WTC11 (cell line): ENCODE results near the gene TCEAL4. TPM values are rescaled to one million over a fixed set of nuclear protein-coding genes. Genes with fewer than 3 reads are reported as not detected.

Experiments
- ATAC-seq: fragments of 200-7000 bp; cut with Tn5 transposase; 2 replicates; pipeline ENCODE4 v1.10.0; 2021; ENCODE audit warnings: mild to moderate bottlenecking, moderate library complexity
- CTCF ChIA-PET: fragments of 300-600 bp; sonication (Branson Sonifier 250); formaldehyde crosslinking; loops from one replicate; lab custom pipeline; 2021; ENCODE audit warnings: antibody characterized with exemption; lab: Charles Lee
- POLR2A ChIA-PET: fragments of 350-600 bp; sonication (Branson Sonifier 250); formaldehyde crosslinking; loops from one replicate; lab custom pipeline; 2021; ENCODE audit warnings: antibody characterized with exemption; lab: Charles Lee
- DNase-seq: peaks from one replicate; pipeline ENCODE4 v3.0.0; 2021; ENCODE audit warnings: low spot score
- H3K27ac Mint-ChIP-seq: 2 replicates; pipeline ENCODE4 v1.8.0; 2021; ENCODE audit warnings: mixed read lengths
- H3K27me3 Mint-ChIP-seq: 2 replicates; pipeline ENCODE4 v1.8.0; 2021; ENCODE audit warnings: low read depth, mild to moderate bottlenecking, moderate library complexity, mixed read lengths
- H3K36me3 Mint-ChIP-seq: 2 replicates; pipeline ENCODE4 v1.8.0; 2021; ENCODE audit warnings: mixed read lengths
- H3K4me1 Mint-ChIP-seq: 2 replicates; pipeline ENCODE4 v1.8.0; 2022; ENCODE audit warnings: mixed read lengths
- H3K4me3 Mint-ChIP-seq: 2 replicates; pipeline ENCODE4 v1.8.0; 2021; ENCODE audit warnings: mild to moderate bottlenecking, moderate library complexity, mixed read lengths
- H3K9me3 Mint-ChIP-seq: 2 replicates; pipeline ENCODE4 v1.8.0; 2021; ENCODE audit warnings: mixed read lengths
- AR ChIP-seq: fragments of 250-450 bp; sonication (Bioruptor Pico); IDR thresholded peaks from 2 replicates; pipeline ENCODE4 v1.9.0; 2021; ENCODE audit warnings: mild to moderate bottlenecking
- CTCF ChIP-seq: fragments of 200-600 bp; IDR thresholded peaks from 2 replicates; pipeline ENCODE4 v1.8.0; 2022; ENCODE audit warnings: antibody characterized with exemption
- HMGA2 ChIP-seq: fragments of 250-450 bp; sonication (Bioruptor Pico); IDR thresholded peaks from 2 replicates; pipeline ENCODE4 v1.4.0; 2021; ENCODE audit warnings: mild to moderate bottlenecking, moderate library complexity
- RELA ChIP-seq: sonication (generic); formaldehyde crosslinking; IDR thresholded peaks from 2 replicates; pipeline ENCODE4 v1.8.1; 2022; ENCODE audit warnings: missing genetic modification reagents, mild to moderate bottlenecking, borderline replicate concordance
- SOX15 ChIP-seq: fragments of 250-450 bp; sonication (Bioruptor Pico); IDR thresholded peaks from 2 replicates; pipeline ENCODE4 v1.9.0; 2021; ENCODE audit warnings: mild to moderate bottlenecking
- SP1 ChIP-seq: sonication (generic); formaldehyde crosslinking; conservative IDR thresholded peaks from 2 replicates; pipeline ENCODE4 v1.8.1; 2022; ENCODE audit warnings: missing genetic modification reagents
- ZMAT4 ChIP-seq: fragments of 250-450 bp; sonication (Bioruptor Pico); IDR thresholded peaks from 2 replicates; pipeline ENCODE4 v1.9.0; 2021; ENCODE audit warnings: mild to moderate bottlenecking
- ZNF121 ChIP-seq: sonication (generic); formaldehyde crosslinking; IDR thresholded peaks from 2 replicates; pipeline ENCODE4 v1.8.0; 2023; ENCODE audit warnings: missing genetic modification reagents
- ZNF423 ChIP-seq: fragments of 250-450 bp; sonication (Bioruptor Pico); IDR thresholded peaks from 2 replicates; pipeline ENCODE4 v2.1.2; 2022; ENCODE audit warnings: mild to moderate bottlenecking, moderate library complexity
- total RNA-seq: library from RNA; stranded (reverse); gene quantifications from 3 replicates; pipeline ENCODE4 v1.2.3, GENCODE V29; 2021
- TF ChIP-seq, protein P1 (sequence below): sonication (generic); formaldehyde crosslinking; IDR thresholded peaks from 2 replicates; pipeline ENCODE4 v1.8.1; 2023; ENCODE audit warnings: mild to moderate bottlenecking, missing genetic modification reagents, moderate library complexity
- TF ChIP-seq, protein P2 (sequence below): sonication (generic); formaldehyde crosslinking; IDR thresholded peaks from 2 replicates; pipeline ENCODE4 v1.8.1; 2023; ENCODE audit warnings: mild to moderate bottlenecking, missing genetic modification reagents, moderate library complexity
- TF ChIP-seq, protein P3 (sequence below): sonication (generic); formaldehyde crosslinking; IDR thresholded peaks from 2 replicates; pipeline ENCODE4 v1.8.0; 2023; ENCODE audit warnings: mild to moderate bottlenecking, missing genetic modification reagents
- TF ChIP-seq, protein P4 (sequence below): sonication (generic); formaldehyde crosslinking; IDR thresholded peaks from 2 replicates; pipeline ENCODE4 v1.8.1; 2022; ENCODE audit warnings: low read depth, missing genetic modification reagents, borderline replicate concordance
- TF ChIP-seq, protein P5 (sequence below): sonication (generic); formaldehyde crosslinking; IDR thresholded peaks from 2 replicates; pipeline ENCODE4 v1.8.0; 2022; ENCODE audit warnings: mild to moderate bottlenecking, missing genetic modification reagents
- TF ChIP-seq, protein P6 (sequence below): sonication (generic); formaldehyde crosslinking; IDR thresholded peaks from 2 replicates; pipeline ENCODE4 v1.8.1; 2022; ENCODE audit warnings: mild to moderate bottlenecking, missing genetic modification reagents, moderate library complexity, borderline replicate concordance
- TF ChIP-seq, protein P7 (sequence below): sonication (generic); formaldehyde crosslinking; conservative IDR thresholded peaks from 2 replicates; pipeline ENCODE4 v1.8.1; 2022; ENCODE audit warnings: mild to moderate bottlenecking, missing genetic modification reagents

The TCEAL4 gene
- total RNA-seq, 1 experiment from 2014 or later = 46.4 TPM

DNA sequence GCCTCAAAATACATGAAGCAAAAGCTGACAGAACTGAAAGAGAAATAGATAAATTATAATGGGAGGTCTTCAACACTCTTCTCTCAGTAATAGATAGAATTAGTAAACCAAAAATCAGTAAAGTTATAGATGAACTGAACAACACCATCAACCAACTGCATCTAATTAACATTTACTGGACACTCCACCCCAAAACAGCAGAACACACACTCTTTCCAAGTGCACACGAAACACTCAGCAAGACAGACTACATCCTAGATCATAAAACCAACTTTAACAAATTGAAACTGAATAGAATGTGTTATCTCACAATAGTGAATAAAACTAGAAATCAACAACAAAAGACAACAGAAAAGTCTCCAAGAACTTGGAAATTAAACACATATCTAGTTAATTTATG is 25.1 kb upstream of the TCEAL4 start:
- no peak for ATAC-seq
- TF ChIP-seq AR (CRISPR knock-in tag) (no peak), ZMAT4 (CRISPR knock-in tag) (no peak), ZNF121 (no peak), ZNF423 (CRISPR knock-in tag) (no peak), SOX15 (no peak), CTCF (no peak), SP1 (CRISPR knock-in tag) (no peak)
- TF ChIP-seq, protein P1, sequence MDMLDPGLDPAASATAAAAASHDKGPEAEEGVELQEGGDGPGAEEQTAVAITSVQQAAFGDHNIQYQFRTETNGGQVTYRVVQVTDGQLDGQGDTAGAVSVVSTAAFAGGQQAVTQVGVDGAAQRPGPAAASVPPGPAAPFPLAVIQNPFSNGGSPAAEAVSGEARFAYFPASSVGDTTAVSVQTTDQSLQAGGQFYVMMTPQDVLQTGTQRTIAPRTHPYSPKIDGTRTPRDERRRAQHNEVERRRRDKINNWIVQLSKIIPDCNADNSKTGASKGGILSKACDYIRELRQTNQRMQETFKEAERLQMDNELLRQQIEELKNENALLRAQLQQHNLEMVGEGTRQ = no peak
- TF ChIP-seq, protein P2, sequence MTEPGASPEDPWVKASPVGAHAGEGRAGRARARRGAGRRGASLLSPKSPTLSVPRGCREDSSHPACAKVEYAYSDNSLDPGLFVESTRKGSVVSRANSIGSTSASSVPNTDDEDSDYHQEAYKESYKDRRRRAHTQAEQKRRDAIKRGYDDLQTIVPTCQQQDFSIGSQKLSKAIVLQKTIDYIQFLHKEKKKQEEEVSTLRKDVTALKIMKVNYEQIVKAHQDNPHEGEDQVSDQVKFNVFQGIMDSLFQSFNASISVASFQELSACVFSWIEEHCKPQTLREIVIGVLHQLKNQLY (CRISPR knock-in tag) = no peak
- TF ChIP-seq, protein P3, sequence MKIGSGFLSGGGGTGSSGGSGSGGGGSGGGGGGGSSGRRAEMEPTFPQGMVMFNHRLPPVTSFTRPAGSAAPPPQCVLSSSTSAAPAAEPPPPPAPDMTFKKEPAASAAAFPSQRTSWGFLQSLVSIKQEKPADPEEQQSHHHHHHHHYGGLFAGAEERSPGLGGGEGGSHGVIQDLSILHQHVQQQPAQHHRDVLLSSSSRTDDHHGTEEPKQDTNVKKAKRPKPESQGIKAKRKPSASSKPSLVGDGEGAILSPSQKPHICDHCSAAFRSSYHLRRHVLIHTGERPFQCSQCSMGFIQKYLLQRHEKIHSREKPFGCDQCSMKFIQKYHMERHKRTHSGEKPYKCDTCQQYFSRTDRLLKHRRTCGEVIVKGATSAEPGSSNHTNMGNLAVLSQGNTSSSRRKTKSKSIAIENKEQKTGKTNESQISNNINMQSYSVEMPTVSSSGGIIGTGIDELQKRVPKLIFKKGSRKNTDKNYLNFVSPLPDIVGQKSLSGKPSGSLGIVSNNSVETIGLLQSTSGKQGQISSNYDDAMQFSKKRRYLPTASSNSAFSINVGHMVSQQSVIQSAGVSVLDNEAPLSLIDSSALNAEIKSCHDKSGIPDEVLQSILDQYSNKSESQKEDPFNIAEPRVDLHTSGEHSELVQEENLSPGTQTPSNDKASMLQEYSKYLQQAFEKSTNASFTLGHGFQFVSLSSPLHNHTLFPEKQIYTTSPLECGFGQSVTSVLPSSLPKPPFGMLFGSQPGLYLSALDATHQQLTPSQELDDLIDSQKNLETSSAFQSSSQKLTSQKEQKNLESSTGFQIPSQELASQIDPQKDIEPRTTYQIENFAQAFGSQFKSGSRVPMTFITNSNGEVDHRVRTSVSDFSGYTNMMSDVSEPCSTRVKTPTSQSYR (CRISPR knock-in tag) = no peak
- TF ChIP-seq, protein P4, sequence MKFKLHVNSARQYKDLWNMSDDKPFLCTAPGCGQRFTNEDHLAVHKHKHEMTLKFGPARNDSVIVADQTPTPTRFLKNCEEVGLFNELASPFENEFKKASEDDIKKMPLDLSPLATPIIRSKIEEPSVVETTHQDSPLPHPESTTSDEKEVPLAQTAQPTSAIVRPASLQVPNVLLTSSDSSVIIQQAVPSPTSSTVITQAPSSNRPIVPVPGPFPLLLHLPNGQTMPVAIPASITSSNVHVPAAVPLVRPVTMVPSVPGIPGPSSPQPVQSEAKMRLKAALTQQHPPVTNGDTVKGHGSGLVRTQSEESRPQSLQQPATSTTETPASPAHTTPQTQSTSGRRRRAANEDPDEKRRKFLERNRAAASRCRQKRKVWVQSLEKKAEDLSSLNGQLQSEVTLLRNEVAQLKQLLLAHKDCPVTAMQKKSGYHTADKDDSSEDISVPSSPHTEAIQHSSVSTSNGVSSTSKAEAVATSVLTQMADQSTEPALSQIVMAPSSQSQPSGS (CRISPR knock-in tag) = no peak
- TF ChIP-seq, protein P5, sequence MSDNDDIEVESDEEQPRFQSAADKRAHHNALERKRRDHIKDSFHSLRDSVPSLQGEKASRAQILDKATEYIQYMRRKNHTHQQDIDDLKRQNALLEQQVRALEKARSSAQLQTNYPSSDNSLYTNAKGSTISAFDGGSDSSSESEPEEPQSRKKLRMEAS (CRISPR knock-in tag) = no peak
- TF ChIP-seq, all 79 proteins: peak for 0
- H3K27me3 Mint-ChIP-seq = peaks cover 12% of the 10 kb centered on the region
- H3K4me1 Mint-ChIP-seq = no peaks in the 10 kb centered on the region
- no peak overlapping the region for H3K27ac Mint-ChIP-seq
- no peak for DNase-seq
- ChIA-PET CTCF (interaction anchor here (1.0 kb wide), 1 partner anchor 70 kb away, joined by 4 read pairs; no protein-coding TSS in a partner anchor), POLR2A (no interaction called here)
- no peaks in the 10 kb centered on the region for H3K36me3 Mint-ChIP-seq
- H3K9me3 Mint-ChIP-seq = no peaks in the 10 kb centered on the region
- H3K4me3 Mint-ChIP-seq = no peak overlapping the region

GRCh38 chrX:103562801-103563200 is 22.5 kb upstream of the TCEAL4 start:
- Mint-ChIP-seq H3K9me3 (no peaks in the 10 kb centered on the region), H3K27ac (no peak overlapping the region), H3K27me3 (peaks cover 15% of the 10 kb centered on the region), H3K36me3 (no peaks in the 10 kb centered on the region), H3K4me1 (no peaks in the 10 kb centered on the region), H3K4me3 (no peak overlapping the region)
- DNase-seq (no peak), ATAC-seq (no peak)
- CTCF ChIA-PET = no interaction called here
- POLR2A ChIA-PET = no interaction called here
- TF ChIP-seq RELA (no peak), HMGA2 (no peak)
- TF ChIP-seq, protein P6, sequence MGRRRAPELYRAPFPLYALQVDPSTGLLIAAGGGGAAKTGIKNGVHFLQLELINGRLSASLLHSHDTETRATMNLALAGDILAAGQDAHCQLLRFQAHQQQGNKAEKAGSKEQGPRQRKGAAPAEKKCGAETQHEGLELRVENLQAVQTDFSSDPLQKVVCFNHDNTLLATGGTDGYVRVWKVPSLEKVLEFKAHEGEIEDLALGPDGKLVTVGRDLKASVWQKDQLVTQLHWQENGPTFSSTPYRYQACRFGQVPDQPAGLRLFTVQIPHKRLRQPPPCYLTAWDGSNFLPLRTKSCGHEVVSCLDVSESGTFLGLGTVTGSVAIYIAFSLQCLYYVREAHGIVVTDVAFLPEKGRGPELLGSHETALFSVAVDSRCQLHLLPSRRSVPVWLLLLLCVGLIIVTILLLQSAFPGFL (CRISPR knock-in tag) = no peak
- TF ChIP-seq, protein P7, sequence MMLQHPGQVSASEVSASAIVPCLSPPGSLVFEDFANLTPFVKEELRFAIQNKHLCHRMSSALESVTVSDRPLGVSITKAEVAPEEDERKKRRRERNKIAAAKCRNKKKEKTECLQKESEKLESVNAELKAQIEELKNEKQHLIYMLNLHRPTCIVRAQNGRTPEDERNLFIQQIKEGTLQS = no peak
- TF ChIP-seq, protein P5 (CRISPR knock-in tag) = no peak
